GM21526 (cell line): ENCODE measurements around the gene ARHGEF37.
"Not testable (repeated sequence)": the region's sequence is repeated elsewhere in the genome, so short reads cannot be mapped to it uniquely, and the experiment has no call there.

Experiments
- ATAC-seq: cut with Tn5 transposase; IDR thresholded peaks from one replicate; pipeline ENCODE4 v1.9.1; 2021; ENCODE audit warnings: moderate library complexity; ENCODE audit not compliant: unreplicated experiment, low FRiP score

ARHGEF37 gene

GRCh38 chr5:149563466-149563865 lies 17.8 kb upstream of the ARHGEF37 start:
- no peak for ATAC-seq

GRCh38 chr5:149564542-149565140 lies 16.7 kb upstream of the ARHGEF37 start:
- peak; percentile 89 for ATAC-seq

GRCh38 chr5:149567226-149567625 lies 14.1 kb upstream of the ARHGEF37 start:
- ATAC-seq = no peak

- ATAC-seq = no peak
Measured at GRCh38 chr5:149572170-149572569, 9.1 kb upstream of the ARHGEF37 start.

- ATAC-seq = no peak
Measured at GRCh38 chr5:149572576-149573231, 8.6 kb upstream of the ARHGEF37 start.

- no peak for ATAC-seq
Measured at GRCh38 chr5:149575131-149575530, 6.2 kb upstream of the ARHGEF37 start.

GRCh38 chr5:149576021-149576420 lies 5.3 kb upstream of the ARHGEF37 start:
- ATAC-seq = no peak

GRCh38 chr5:149578896-149579295 lies 2.4 kb upstream of the ARHGEF37 start:
- no peak for ATAC-seq

- no peak for ATAC-seq
Measured at GRCh38 chr5:149580808-149581191, 498 bp upstream of the ARHGEF37 start.

GRCh38 chr5:149581931-149582768 lies 852 bp downstream of the ARHGEF37 start:
- no peak for ATAC-seq

GRCh38 chr5:149583394-149583793 lies 2.1 kb downstream of the ARHGEF37 start:
- no peak for ATAC-seq

GRCh38 chr5:149584121-149584520 lies 2.8 kb downstream of the ARHGEF37 start:
- no peak for ATAC-seq

- no peak for ATAC-seq
Measured at GRCh38 chr5:149585910-149586309, 4.6 kb downstream of the ARHGEF37 start.

GRCh38 chr5:149586708-149587318 lies 5.5 kb downstream of the ARHGEF37 start:
- ATAC-seq = no peak

GRCh38 chr5:149588936-149589335 lies 7.6 kb downstream of the ARHGEF37 start:
- no peak for ATAC-seq

- ATAC-seq = no peak
Measured at GRCh38 chr5:149593370-149593769, 12.1 kb downstream of the ARHGEF37 start.

GRCh38 chr5:149594206-149594895 lies 13.1 kb downstream of the ARHGEF37 start:
- ATAC-seq = no peak

GRCh38 chr5:149595105-149595504 lies 13.8 kb downstream of the ARHGEF37 start:
- ATAC-seq = not testable (repeated sequence)

- no peak for ATAC-seq
Measured at GRCh38 chr5:149596712-149597111, 15.4 kb downstream of the ARHGEF37 start.

- ATAC-seq = no peak
Measured at GRCh38 chr5:149597618-149598017, 16.3 kb downstream of the ARHGEF37 start.

GRCh38 chr5:149598234-149598633 lies 16.9 kb downstream of the ARHGEF37 start:
- not testable (repeated sequence) for ATAC-seq
